ENCODE results near the gene MOG. TPM values are rescaled to one million over a fixed set of nuclear protein-coding genes. Genes with fewer than 3 reads are reported as not detected.

The MOG gene
- polyA plus RNA-seq, 1 of the 3 experiments (the other 2 are of a cell fraction): not detected

DNA sequence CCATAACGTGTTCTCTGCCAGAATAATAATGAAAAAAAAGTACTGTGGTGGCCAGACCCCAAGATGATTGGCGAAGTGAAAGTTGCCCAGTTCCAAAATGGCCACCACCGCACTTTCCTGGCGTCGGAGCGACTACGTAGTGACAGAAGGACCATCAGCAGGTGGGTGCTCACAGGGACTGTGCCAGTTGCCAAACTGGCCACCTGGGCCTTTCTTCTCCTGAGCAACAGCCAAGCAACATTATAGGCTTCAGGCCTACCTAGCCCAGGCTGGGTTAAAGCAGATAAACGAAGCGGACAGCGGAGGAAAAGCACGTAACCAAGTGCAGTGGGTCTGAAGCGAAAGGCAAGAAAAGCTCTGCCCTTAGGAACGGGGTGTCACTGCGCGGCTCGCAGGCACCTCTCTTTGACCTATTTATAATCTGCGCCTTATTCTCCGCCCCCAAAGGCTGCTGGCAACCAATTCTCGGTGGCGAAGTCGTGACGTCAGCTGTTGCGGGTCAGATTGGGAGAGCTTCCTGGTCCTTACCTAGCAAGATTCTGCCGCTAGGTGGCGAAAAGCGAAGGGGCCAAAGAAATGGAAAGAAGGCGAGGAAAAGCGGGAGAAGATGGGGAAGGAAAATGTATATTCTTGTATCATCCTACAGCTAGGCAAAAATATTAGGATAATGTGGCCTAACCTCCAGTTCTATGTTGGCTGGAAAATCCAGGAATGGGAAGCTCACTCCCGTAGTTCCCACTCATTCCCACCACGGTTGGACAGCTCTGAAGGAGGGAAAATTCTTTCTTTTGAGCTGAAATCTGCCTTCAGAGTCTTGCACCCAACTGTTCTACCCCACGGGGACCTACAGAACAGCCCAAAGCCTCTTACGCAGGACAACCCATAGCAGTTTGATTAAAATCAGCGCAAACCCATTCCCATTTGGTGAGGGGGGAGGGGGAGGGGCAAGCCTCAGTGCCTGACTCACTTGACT, 6.9 kb upstream of the MOG start:
- Histone ChIP-seq H3K36me3 (replicated peaks in 1 of 2; ENCODE audit: control insufficient read depth in 1 of 2, insufficient read depth in 2 of 2, low read length in 1 of 2) (no peaks in the 10 kb centered on the region), H3K79me2 (ENCODE audit: insufficient read depth) (no peaks in the 10 kb centered on the region), H2AFZ (ENCODE audit: low read depth) (peak overlapping the region; percentile 89), H4K20me1 (ENCODE audit: insufficient read depth) (no peaks in the 10 kb centered on the region), H3K27me3 (ENCODE audit: insufficient read depth) (peaks cover 7% of the 10 kb centered on the region; the same call in 1 of the 2 replicates), H3K9ac (no peak overlapping the region), H3K4me3 (ENCODE audit: low read depth in 2 of 2, low read length in 1 of 2) (peak overlapping the region; percentile 40 to 52), H3F3A (replicated peaks; ENCODE audit: insufficient read depth) (no peaks in the 10 kb centered on the region), H3K9me2 (no peaks in the 10 kb centered on the region), H3K9me3 (no peaks in the 10 kb centered on the region), H3K27ac (ENCODE audit: low read depth in 2 of 2, low read length in 1 of 2) (peak overlapping the region; percentile 17 to 69; a peak in 3 of 4 replicates), H3K4me2 (peak overlapping the region; percentile 70), H3K4me1 (ENCODE audit: control insufficient read depth in 1 of 2, insufficient read depth in 2 of 2, low read depth in 1 of 2, low read length in 1 of 2) (peaks cover 0 to 7% of the 10 kb centered on the region in 2 experiments; a peak in 1 of 4 replicates)
- DNase-seq: peak; percentile 89
- TF ChIP-seq FOXJ3 (CRISPR knock-in tag; IDR thresholded peaks at IDR 0.05) (no peak), FOXM1 (IDR thresholded peaks at IDR 0.05; ENCODE audit: low read depth) (no peak), NFIC (IDR thresholded peaks at IDR 0.05; ENCODE audit: borderline replicate concordance) (no peak), POLR2AphosphoS5 (IDR thresholded peaks at IDR 0.05; ENCODE audit: low read depth, low read length) (0 out of 2 replicates have a peak, but pooled peaks have one; percentile 24), YY1 (IDR thresholded peaks at IDR 0.05; ENCODE audit: low read depth) (peak; percentile 73; the same call in 1 of the 2 replicates), SMC3 (IDR thresholded peaks at IDR 0.05; ENCODE audit: low read depth, low read length) (peak; percentile 27; the same call in 1 of the 2 replicates), RFX5 (IDR thresholded peaks at IDR 0.05; ENCODE audit: low read length) (peak; percentile 100), JUND (IDR thresholded peaks at IDR 0.05) (no peak), NRF1 (IDR thresholded peaks at IDR 0.05; ENCODE audit: low read depth, low read length) (no peak), TAF1 (IDR thresholded peaks at IDR 0.05; ENCODE audit: borderline replicate concordance, low read depth, low read length) (no peak), EP300 (IDR thresholded peaks at IDR 0.05; ENCODE audit: borderline replicate concordance in 1 of 2, low read depth in 1 of 2, low read length in 1 of 2) (no peak), RAD21 (IDR thresholded peaks at IDR 0.05; ENCODE audit: low read length) (no peak), ELF1 (IDR thresholded peaks at IDR 0.05) (peak; percentile 56; the same call in 1 of the 2 replicates), CHD2 (IDR thresholded peaks at IDR 0.05; ENCODE audit: low read length, partially characterized antibody) (peak; percentile 29), TEAD4 (IDR thresholded peaks at IDR 0.05; ENCODE audit: borderline replicate concordance, insufficient read depth) (no peak)
- TF ChIP-seq, protein P1, sequence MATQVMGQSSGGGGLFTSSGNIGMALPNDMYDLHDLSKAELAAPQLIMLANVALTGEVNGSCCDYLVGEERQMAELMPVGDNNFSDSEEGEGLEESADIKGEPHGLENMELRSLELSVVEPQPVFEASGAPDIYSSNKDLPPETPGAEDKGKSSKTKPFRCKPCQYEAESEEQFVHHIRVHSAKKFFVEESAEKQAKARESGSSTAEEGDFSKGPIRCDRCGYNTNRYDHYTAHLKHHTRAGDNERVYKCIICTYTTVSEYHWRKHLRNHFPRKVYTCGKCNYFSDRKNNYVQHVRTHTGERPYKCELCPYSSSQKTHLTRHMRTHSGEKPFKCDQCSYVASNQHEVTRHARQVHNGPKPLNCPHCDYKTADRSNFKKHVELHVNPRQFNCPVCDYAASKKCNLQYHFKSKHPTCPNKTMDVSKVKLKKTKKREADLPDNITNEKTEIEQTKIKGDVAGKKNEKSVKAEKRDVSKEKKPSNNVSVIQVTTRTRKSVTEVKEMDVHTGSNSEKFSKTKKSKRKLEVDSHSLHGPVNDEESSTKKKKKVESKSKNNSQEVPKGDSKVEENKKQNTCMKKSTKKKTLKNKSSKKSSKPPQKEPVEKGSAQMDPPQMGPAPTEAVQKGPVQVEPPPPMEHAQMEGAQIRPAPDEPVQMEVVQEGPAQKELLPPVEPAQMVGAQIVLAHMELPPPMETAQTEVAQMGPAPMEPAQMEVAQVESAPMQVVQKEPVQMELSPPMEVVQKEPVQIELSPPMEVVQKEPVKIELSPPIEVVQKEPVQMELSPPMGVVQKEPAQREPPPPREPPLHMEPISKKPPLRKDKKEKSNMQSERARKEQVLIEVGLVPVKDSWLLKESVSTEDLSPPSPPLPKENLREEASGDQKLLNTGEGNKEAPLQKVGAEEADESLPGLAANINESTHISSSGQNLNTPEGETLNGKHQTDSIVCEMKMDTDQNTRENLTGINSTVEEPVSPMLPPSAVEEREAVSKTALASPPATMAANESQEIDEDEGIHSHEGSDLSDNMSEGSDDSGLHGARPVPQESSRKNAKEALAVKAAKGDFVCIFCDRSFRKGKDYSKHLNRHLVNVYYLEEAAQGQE (IDR thresholded peaks at IDR 0.05; ENCODE audit: low read depth, low read length): no peak
- TF ChIP-seq, protein P2, sequence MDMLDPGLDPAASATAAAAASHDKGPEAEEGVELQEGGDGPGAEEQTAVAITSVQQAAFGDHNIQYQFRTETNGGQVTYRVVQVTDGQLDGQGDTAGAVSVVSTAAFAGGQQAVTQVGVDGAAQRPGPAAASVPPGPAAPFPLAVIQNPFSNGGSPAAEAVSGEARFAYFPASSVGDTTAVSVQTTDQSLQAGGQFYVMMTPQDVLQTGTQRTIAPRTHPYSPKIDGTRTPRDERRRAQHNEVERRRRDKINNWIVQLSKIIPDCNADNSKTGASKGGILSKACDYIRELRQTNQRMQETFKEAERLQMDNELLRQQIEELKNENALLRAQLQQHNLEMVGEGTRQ (IDR thresholded peaks at IDR 0.05; ENCODE audit: borderline replicate concordance, low read depth, low read length): no peak
- TF ChIP-seq, protein P3, sequence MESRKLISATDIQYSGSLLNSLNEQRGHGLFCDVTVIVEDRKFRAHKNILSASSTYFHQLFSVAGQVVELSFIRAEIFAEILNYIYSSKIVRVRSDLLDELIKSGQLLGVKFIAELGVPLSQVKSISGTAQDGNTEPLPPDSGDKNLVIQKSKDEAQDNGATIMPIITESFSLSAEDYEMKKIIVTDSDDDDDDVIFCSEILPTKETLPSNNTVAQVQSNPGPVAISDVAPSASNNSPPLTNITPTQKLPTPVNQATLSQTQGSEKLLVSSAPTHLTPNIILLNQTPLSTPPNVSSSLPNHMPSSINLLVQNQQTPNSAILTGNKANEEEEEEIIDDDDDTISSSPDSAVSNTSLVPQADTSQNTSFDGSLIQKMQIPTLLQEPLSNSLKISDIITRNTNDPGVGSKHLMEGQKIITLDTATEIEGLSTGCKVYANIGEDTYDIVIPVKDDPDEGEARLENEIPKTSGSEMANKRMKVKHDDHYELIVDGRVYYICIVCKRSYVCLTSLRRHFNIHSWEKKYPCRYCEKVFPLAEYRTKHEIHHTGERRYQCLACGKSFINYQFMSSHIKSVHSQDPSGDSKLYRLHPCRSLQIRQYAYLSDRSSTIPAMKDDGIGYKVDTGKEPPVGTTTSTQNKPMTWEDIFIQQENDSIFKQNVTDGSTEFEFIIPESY (IDR thresholded peaks at IDR 0.05; ENCODE audit: borderline replicate concordance, low read depth): no peak
- TF ChIP-seq, protein P4, sequence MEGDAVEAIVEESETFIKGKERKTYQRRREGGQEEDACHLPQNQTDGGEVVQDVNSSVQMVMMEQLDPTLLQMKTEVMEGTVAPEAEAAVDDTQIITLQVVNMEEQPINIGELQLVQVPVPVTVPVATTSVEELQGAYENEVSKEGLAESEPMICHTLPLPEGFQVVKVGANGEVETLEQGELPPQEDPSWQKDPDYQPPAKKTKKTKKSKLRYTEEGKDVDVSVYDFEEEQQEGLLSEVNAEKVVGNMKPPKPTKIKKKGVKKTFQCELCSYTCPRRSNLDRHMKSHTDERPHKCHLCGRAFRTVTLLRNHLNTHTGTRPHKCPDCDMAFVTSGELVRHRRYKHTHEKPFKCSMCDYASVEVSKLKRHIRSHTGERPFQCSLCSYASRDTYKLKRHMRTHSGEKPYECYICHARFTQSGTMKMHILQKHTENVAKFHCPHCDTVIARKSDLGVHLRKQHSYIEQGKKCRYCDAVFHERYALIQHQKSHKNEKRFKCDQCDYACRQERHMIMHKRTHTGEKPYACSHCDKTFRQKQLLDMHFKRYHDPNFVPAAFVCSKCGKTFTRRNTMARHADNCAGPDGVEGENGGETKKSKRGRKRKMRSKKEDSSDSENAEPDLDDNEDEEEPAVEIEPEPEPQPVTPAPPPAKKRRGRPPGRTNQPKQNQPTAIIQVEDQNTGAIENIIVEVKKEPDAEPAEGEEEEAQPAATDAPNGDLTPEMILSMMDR (IDR thresholded peaks at IDR 0.05): peak; percentile 89
- ChIA-PET CTCF (interaction anchor here (0.5 to 8.1 kb wide), 31 partner anchors 10 to 1961 kb away, joined by 3 to 120 read pairs (median 4); partner anchors contain the start of genes GABBR1 and HLA-A), POLR2A (interaction anchor here (2.2 kb wide), 1 partner anchor 17 kb away, joined by 12 read pairs; the partner anchor contains the start of gene GABBR1)
- WGBS (ENCODE audit: low lambda C conversion rate): 11% methylated on average over 29 of the region's 33 CpGs

Data from SK-N-SH (cell line).